OCI-LY7 (cell line): ENCODE data around the gene DDX39B. TPM values are rescaled to one million over a fixed set of nuclear protein-coding genes. Genes with fewer than 3 reads are reported as not detected.

Experiments
- BruUV-seq: library from RNA; stranded (reverse); fragments of 400-500 nt; replicated peaks from 2 replicates; lab custom pipeline; 2021; lab: Mats Ljungman, UMichigan
- CTCF ChIA-PET: fragments of 300-600 bp; sonication (Branson Sonifier 250); formaldehyde crosslinking; loops from one replicate; lab custom pipeline; 2022; ENCODE audit warnings: antibody characterized with exemption; ENCODE audit not compliant: unreplicated experiment; lab: Charles Lee
- POLR2A ChIA-PET: fragments of 300-600 bp; sonication (Branson Sonifier 250); formaldehyde crosslinking; loops from one replicate; lab custom pipeline; 2022; ENCODE audit warnings: antibody characterized with exemption; lab: Charles Lee
- DNase-seq: peaks from one replicate; pipeline ENCODE4 v3.0.0-alpha.2; 2015; ENCODE audit warnings: low spot score
- H2AFZ ChIP-seq: fragments of 200-600 bp; sonication (generic), shearing (Covaris generic); 2 replicates; pipeline ENCODE4 v1.6.1; 2014; ENCODE audit warnings: mild to moderate bottlenecking, antibody characterized with exemption, low read length, moderate library complexity
- H3K27ac ChIP-seq: fragments of 200-600 bp; sonication (generic); 2 replicates; pipeline ENCODE4 v1.5.1; 2014; ENCODE audit warnings: mixed run types, low read depth, mild to moderate bottlenecking, moderate library complexity, low read length, inconsistent platforms; ENCODE audit not compliant: poor library complexity, severe bottlenecking
- H3K36me3 ChIP-seq: fragments of 200-600 bp; sonication (generic); 2 replicates; pipeline ENCODE4 v1.6.1; 2014; ENCODE audit warnings: mild to moderate bottlenecking, antibody characterized with exemption, low read length, moderate library complexity, mixed read lengths; ENCODE audit not compliant: insufficient read depth
- H3K4me1 ChIP-seq: fragments of 200-600 bp; sonication (generic); 2 replicates; pipeline ENCODE4 v1.5.1; 2014; ENCODE audit warnings: mild to moderate bottlenecking, low read length; ENCODE audit not compliant: insufficient read depth, poor library complexity, severe bottlenecking
- H3K4me2 ChIP-seq: fragments of 200-600 bp; sonication (generic); 2 replicates; pipeline ENCODE4 v1.6.1; 2014; ENCODE audit warnings: mild to moderate bottlenecking, low read length
- H3K4me3 ChIP-seq: fragments of 200-600 bp; sonication (generic); 2 replicates; pipeline ENCODE4 v1.5.1; 2014; ENCODE audit warnings: mild to moderate bottlenecking, low read depth, low read length; ENCODE audit not compliant: poor library complexity, severe bottlenecking
- H3K79me2 ChIP-seq: fragments of 200-600 bp; sonication (generic); 2 replicates; pipeline ENCODE4 v1.6.1; 2016; ENCODE audit warnings: low read depth, mild to moderate bottlenecking, low read length, moderate library complexity, mixed read lengths; ENCODE audit not compliant: insufficient read depth
- H3K9me2 ChIP-seq: fragments of 200-600 bp; sonication (generic); 2 replicates; pipeline ENCODE4 v1.6.1; 2016; ENCODE audit warnings: mild to moderate bottlenecking, low read length, mixed read lengths; ENCODE audit not compliant: insufficient read depth
- H3K9me3 ChIP-seq: fragments of 200-600 bp; sonication (generic); 2 replicates; pipeline ENCODE4 v1.6.1; 2014; ENCODE audit warnings: mild to moderate bottlenecking, mixed run types, low read length, mixed read lengths
- H4K20me1 ChIP-seq: fragments of 200-600 bp; sonication (generic); 2 replicates; pipeline ENCODE4 v1.6.1; 2014; ENCODE audit warnings: mild to moderate bottlenecking, antibody characterized with exemption, low read length, moderate library complexity, mixed read lengths; ENCODE audit not compliant: insufficient read depth
- EZH2phosphoT487 ChIP-seq: fragments of 200-600 bp; sonication (generic); IDR thresholded peaks from 2 replicates; pipeline ENCODE4 v1.6.1; 2018; ENCODE audit warnings: low read depth, borderline replicate concordance, mild to moderate bottlenecking, mixed run types, antibody characterized with exemption, low read length, moderate library complexity, mixed read lengths
- intact Hi-C: fragments of 100-400 bp; cut with micrococcal nuclease; formaldehyde crosslinking; loops from one replicate; pipeline ENCODE4 v1.10.0; 2022; ENCODE audit not compliant: unreplicated experiment
- total RNA-seq, 2 experiments: library from RNA; depleted of rRNA in 1 of 2; stranded (reverse); fragments of >200 nt in 1 of 2; shearing (Covaris generic) in 1 of 2; gene quantifications; 2 replicates each; pipeline ENCODE4 v1.2.3, GENCODE V29; 2014 to 2022
- TF ChIP-seq, protein P1 (sequence below): fragments of 200-600 bp; sonication (generic); conservative IDR thresholded peaks from 2 replicates; pipeline ENCODE4 v1.5.1; 2014; ENCODE audit warnings: mild to moderate bottlenecking, antibody characterized with exemption, low read length, moderate library complexity, mixed read lengths

Gene DDX39B
- total RNA-seq, 2 experiments from 2014 or later: 481 to 736 TPM

DNA sequence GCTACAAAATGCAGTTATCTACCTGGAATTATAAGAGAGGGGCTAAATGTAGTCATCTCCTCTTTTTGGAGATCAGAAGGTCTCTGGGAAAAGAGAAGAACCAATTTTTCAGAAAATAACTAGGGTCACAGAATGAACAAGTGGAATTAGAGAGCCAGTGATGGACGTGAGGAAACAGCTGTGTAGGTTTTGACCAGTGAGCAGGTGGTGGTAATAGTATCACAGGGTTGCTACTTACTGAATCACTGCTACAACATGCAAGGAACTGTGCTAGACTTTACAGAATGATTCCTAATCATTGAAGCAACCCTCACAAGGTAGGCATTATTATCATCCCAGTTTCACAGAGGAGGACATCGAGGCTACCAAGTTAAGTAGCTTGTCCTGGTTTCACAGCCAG lies 2.9 kb upstream of the DDX39B start:
- no peak for TF ChIP-seq EZH2phosphoT487
- TF ChIP-seq, protein P1, sequence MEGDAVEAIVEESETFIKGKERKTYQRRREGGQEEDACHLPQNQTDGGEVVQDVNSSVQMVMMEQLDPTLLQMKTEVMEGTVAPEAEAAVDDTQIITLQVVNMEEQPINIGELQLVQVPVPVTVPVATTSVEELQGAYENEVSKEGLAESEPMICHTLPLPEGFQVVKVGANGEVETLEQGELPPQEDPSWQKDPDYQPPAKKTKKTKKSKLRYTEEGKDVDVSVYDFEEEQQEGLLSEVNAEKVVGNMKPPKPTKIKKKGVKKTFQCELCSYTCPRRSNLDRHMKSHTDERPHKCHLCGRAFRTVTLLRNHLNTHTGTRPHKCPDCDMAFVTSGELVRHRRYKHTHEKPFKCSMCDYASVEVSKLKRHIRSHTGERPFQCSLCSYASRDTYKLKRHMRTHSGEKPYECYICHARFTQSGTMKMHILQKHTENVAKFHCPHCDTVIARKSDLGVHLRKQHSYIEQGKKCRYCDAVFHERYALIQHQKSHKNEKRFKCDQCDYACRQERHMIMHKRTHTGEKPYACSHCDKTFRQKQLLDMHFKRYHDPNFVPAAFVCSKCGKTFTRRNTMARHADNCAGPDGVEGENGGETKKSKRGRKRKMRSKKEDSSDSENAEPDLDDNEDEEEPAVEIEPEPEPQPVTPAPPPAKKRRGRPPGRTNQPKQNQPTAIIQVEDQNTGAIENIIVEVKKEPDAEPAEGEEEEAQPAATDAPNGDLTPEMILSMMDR: no peak
- H3K9me3 ChIP-seq: no peaks in the 10 kb centered on the region; the same call in 1 of the 2 replicates
- H3K4me2 ChIP-seq: peak overlapping the region; percentile 82; the same call in 1 of the 2 replicates
- H3K27ac ChIP-seq: peak overlapping the region; percentile 36
- no peak for DNase-seq
- H3K9me2 ChIP-seq: no peaks in the 10 kb centered on the region
- peaks cover 15% of the 10 kb centered on the region for H4K20me1 ChIP-seq
- peaks cover 50% of the 10 kb centered on the region for H3K79me2 ChIP-seq
- ChIA-PET CTCF (no interaction called here), POLR2A (interaction anchor here (0.9 kb wide), 1 partner anchor 50 kb away, joined by 3 read pairs; no protein-coding TSS in a partner anchor)
- no peak overlapping the region for H2AFZ ChIP-seq
- intact Hi-C loops: loop anchor here (5.0 to 10.0 kb wide), 2 partner anchors 142 to 250 kb away; partner anchors contain the start of genes MICA and VARS1
- peaks cover 29% of the 10 kb centered on the region for H3K36me3 ChIP-seq
- no peak overlapping the region for H3K4me3 ChIP-seq
- BruUV-seq: no TSS peak
- peaks cover 60% of the 10 kb centered on the region for H3K4me1 ChIP-seq

DNA sequence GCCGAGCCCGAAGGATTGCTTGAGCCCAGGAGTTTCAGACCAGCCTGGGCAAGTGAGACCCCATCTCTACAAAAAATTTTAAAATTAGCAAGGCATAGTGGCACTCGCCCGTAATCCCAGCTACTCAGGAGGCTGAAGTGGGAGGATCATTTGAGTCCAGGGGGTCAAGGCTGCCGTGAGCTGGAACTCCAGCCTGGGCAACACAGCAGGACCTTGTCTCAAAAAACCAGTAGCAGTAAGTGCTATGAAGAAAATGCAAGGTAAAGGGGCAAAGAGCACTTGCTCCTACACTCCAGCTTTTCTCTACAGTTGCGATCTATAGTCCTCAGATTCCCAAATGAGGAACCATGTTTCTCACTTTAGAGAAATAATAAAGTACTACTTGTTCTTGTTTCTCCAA lies 1.8 kb upstream of the DDX39B start:
- Histone ChIP-seq H3K9me3 (no peaks in the 10 kb centered on the region), H4K20me1 (peaks cover 26% of the 10 kb centered on the region), H3K9me2 (no peaks in the 10 kb centered on the region), H3K4me3 (no peak overlapping the region), H3K79me2 (peaks cover 55% of the 10 kb centered on the region), H2AFZ (no peak overlapping the region), H3K4me1 (peaks cover 61% of the 10 kb centered on the region), H3K4me2 (peak overlapping the region; percentile 100), H3K27ac (no peak overlapping the region), H3K36me3 (peaks cover 29% of the 10 kb centered on the region)
- TF ChIP-seq, protein P1: no peak
- no peak for TF ChIP-seq EZH2phosphoT487
- CTCF ChIA-PET: no interaction called here
- intact Hi-C loops: loop anchor here (5.0 to 10.0 kb wide), 2 partner anchors 141 to 251 kb away; partner anchors contain the start of genes MICA and VARS1
- POLR2A ChIA-PET: interaction anchor here (0.6 kb wide), 1 partner anchor 51 kb away, joined by 3 read pairs; no protein-coding TSS in a partner anchor
- BruUV-seq: no TSS peak
- no peak for DNase-seq
